Mammary epithelial cell (primary cell): ENCODE data around the gene PKP2.

ENCODE experiments used
- CTCF ChIP-seq, 2 donors: IDR thresholded peaks in 1 of 2; conservative IDR thresholded peaks in 1 of 2; 2 replicates each; pipeline ENCODE4 v1.5.1; 2011 to 2012; ENCODE audit warnings: inconsistent platforms in 2 of 2, low read length in 2 of 2, mild to moderate bottlenecking in 2 of 2, control low read depth in 1 of 2, low read depth in 1 of 2; ENCODE audit not compliant: insufficient read depth in 1 of 2; ENCODE audit errors: extremely low read depth in 1 of 2
- EZH2 ChIP-seq: IDR thresholded peaks from 2 replicates; pipeline ENCODE4 v1.6.1; 2012; ENCODE audit warnings: low read length, inconsistent platforms, borderline replicate concordance

- TF ChIP-seq EZH2 (no peak), CTCF (conservative IDR thresholded peaks at IDR 0.05 in 1 of 2, IDR thresholded peaks at IDR 0.05 in 1 of 2; ENCODE audit: extremely low read depth in 1 of 2, insufficient read depth in 1 of 2, low read depth in 1 of 2, low read length in 2 of 2) (no peak)
These were observed 4.6 kb downstream of the PKP2 start for GRCh38 chr12:32891956-32892355.
